Stimulated activated CD8-positive, alpha-beta memory T cell treated with anti-CD3 and anti-CD28 coated beads, Interleukin-12 subunit alpha, Interleukin-12 subunit beta, amount 100 ng/mL, for 24 hours (primary cell): ENCODE data around the gene DCUN1D3.
"Not testable (repeated sequence)": the region's sequence is repeated elsewhere in the genome, so short reads cannot be mapped to it uniquely, and the experiment has no call there.

Experiments
- DNase-seq: peaks from one replicate; pipeline ENCODE4 v3.0.0-alpha.2; 2020; ENCODE audit errors: extremely low read depth

The DCUN1D3 gene

GRCh38 chr16:20900299-20901067 lies at the start of gene DCUN1D3, which contains the start of gene LYRM1:
Gene DCUN1D3 (minus strand): TSS chr16:20900358. CDS start chr16:20862538, 37,820 bp downstream.
Gene LYRM1 (plus strand): TSS chr16:20900771. CDS start chr16:20915556, 14,785 bp downstream.
- DNase-seq = peak; percentile 82

GRCh38 chr16:20949660-20950059 lies 49.5 kb upstream of the DCUN1D3 start:
- no peak for DNase-seq

GRCh38 chr16:20948444-20948843 lies 48.3 kb upstream of the DCUN1D3 start:
- DNase-seq = no peak

- no peak for DNase-seq
These were observed 46.0 kb upstream of the DCUN1D3 start for GRCh38 chr16:20946015-20946629.

GRCh38 chr16:20945575-20945875 lies 45.4 kb upstream of the DCUN1D3 start:
- not testable (repeated sequence) for DNase-seq

GRCh38 chr16:20944861-20945574 lies 44.9 kb upstream of the DCUN1D3 start:
- peak; percentile 7 for DNase-seq

- DNase-seq = no peak
These were observed 42.1 kb upstream of the DCUN1D3 start for GRCh38 chr16:20942256-20942655.

- no peak for DNase-seq
These were observed 41.4 kb upstream of the DCUN1D3 start for GRCh38 chr16:20941636-20941926.

- DNase-seq = no peak
These were observed 40.9 kb upstream of the DCUN1D3 start for GRCh38 chr16:20940871-20941635.

GRCh38 chr16:20939611-20940010 lies 39.5 kb upstream of the DCUN1D3 start:
- DNase-seq = no peak

- no peak for DNase-seq
These were observed 38.3 kb upstream of the DCUN1D3 start for GRCh38 chr16:20938426-20938825.

GRCh38 chr16:20937736-20938135 lies 37.6 kb upstream of the DCUN1D3 start:
- DNase-seq = no peak

GRCh38 chr16:20933589-20933988 lies 33.4 kb upstream of the DCUN1D3 start:
- DNase-seq = no peak

- no peak for DNase-seq
These were observed 31.0 kb upstream of the DCUN1D3 start for GRCh38 chr16:20931066-20931600.

- DNase-seq = no peak
These were observed 30.2 kb upstream of the DCUN1D3 start for GRCh38 chr16:20930365-20930690.

GRCh38 chr16:20929676-20930364 lies 29.7 kb upstream of the DCUN1D3 start:
- DNase-seq = not testable (repeated sequence)

GRCh38 chr16:20928774-20929411 lies 28.7 kb upstream of the DCUN1D3 start:
- DNase-seq = no peak

- DNase-seq = no peak
These were observed 25.6 kb upstream of the DCUN1D3 start for GRCh38 chr16:20925751-20926150.

- no peak for DNase-seq
These were observed 23.7 kb upstream of the DCUN1D3 start for GRCh38 chr16:20923876-20924275.

GRCh38 chr16:20920799-20921198 lies 20.6 kb upstream of the DCUN1D3 start:
- DNase-seq = no peak

- DNase-seq = no peak
These were observed 19.9 kb upstream of the DCUN1D3 start for GRCh38 chr16:20920091-20920490.
